ENCODE measurements around the gene AKT2.

- no peak for TF ChIP-seq CTCF (conservative IDR thresholded peaks at IDR 0.05)
- peak; percentile 92 for TF ChIP-seq ZFX (IDR thresholded peaks at IDR 0.05)
Observed at GRCh38 chr19:40190891-40191835, 94.0 kb downstream of the AKT2 start, which contains the start of gene MAP3K10.

Data from C4-2B (cell line).